GM23338 (cell line): Measurements from ENCODE around the gene PVR. TPM values are rescaled to one million over a fixed set of nuclear protein-coding genes. Genes with fewer than 3 reads are reported as not detected.

Experiments used
- ATAC-seq: fragments of 200-7000 bp; cut with Tn5 transposase; 3 replicates; pipeline ENCODE4 v1.9.1; 2020
- DNase-seq: peaks from one replicate; pipeline ENCODE4 v3.0.0-alpha.2; 2015; ENCODE audit warnings: low spot score
- H2AFZ ChIP-seq: fragments of 200-600 bp; sonication (generic); 2 replicates; pipeline ENCODE4 v1.8.0; 2016; ENCODE audit warnings: antibody characterized with exemption, mild to moderate bottlenecking, moderate library complexity
- H3F3A ChIP-seq: fragments of 200-600 bp; sonication (generic); replicated peaks from 2 replicates; pipeline ENCODE4 v1.8.0; 2017; ENCODE audit warnings: antibody characterized with exemption, mixed run types, low read depth
- H3K27ac ChIP-seq: fragments of 200-600 bp; sonication (generic); 2 replicates; pipeline ENCODE4 v1.6.1; 2016; ENCODE audit warnings: low read depth
- H3K27me3 ChIP-seq: fragments of 200-600 bp; sonication (generic); 2 replicates; pipeline ENCODE4 v1.8.0; 2016; ENCODE audit warnings: mild to moderate bottlenecking, mixed run types, moderate library complexity; ENCODE audit not compliant: insufficient read depth
- H3K36me3 ChIP-seq: fragments of 200-600 bp; sonication (generic); 2 replicates; pipeline ENCODE4 v1.8.0; 2016; ENCODE audit warnings: mild to moderate bottlenecking; ENCODE audit not compliant: insufficient read depth
- H3K4me1 ChIP-seq: fragments of 200-600 bp; sonication (generic); 2 replicates; pipeline ENCODE4 v1.8.0; 2016; ENCODE audit warnings: mild to moderate bottlenecking, moderate library complexity; ENCODE audit not compliant: insufficient read depth
- H3K4me2 ChIP-seq: fragments of 200-600 bp; sonication (generic); 2 replicates; pipeline ENCODE4 v1.7.1; 2017; ENCODE audit warnings: mixed run types
- H3K4me3 ChIP-seq: fragments of 200-600 bp; sonication (generic); 2 replicates; pipeline ENCODE4 v1.6.1; 2016; ENCODE audit warnings: mixed run types
- H3K79me2 ChIP-seq: fragments of 200-600 bp; sonication (generic); replicated peaks from 2 replicates; pipeline ENCODE4 v1.8.0; 2017; ENCODE audit warnings: mild to moderate bottlenecking; ENCODE audit not compliant: insufficient read depth
- H3K9me2 ChIP-seq: fragments of 200-600 bp; sonication (generic); 2 replicates; pipeline ENCODE4 v1.8.0; 2017; ENCODE audit not compliant: insufficient read depth
- H4K20me1 ChIP-seq: fragments of 200-600 bp; sonication (generic); replicated peaks from 2 replicates; pipeline ENCODE4 v1.8.0; 2017; ENCODE audit warnings: mild to moderate bottlenecking; ENCODE audit not compliant: insufficient read depth
- H3K27ac Mint-ChIP-seq: 2 replicates; pipeline ENCODE4 v1.8.0; 2020; ENCODE audit warnings: inconsistent platforms, mild to moderate bottlenecking, moderate library complexity, mixed read lengths
- H3K27me3 Mint-ChIP-seq: 3 replicates; pipeline ENCODE4 v1.8.0; 2022; ENCODE audit warnings: low read depth, mild to moderate bottlenecking, moderate library complexity, mixed read lengths, inconsistent platforms; ENCODE audit not compliant: insufficient read depth, poor library complexity
- H3K36me3 Mint-ChIP-seq: 3 replicates; pipeline ENCODE4 v1.8.0; 2021; ENCODE audit warnings: low read depth, mild to moderate bottlenecking, inconsistent platforms, moderate library complexity, mixed read lengths
- H3K4me1 Mint-ChIP-seq: 3 replicates; pipeline ENCODE4 v1.8.0; 2020; ENCODE audit warnings: mild to moderate bottlenecking, inconsistent platforms, mixed read lengths
- H3K4me3 Mint-ChIP-seq: 3 replicates; pipeline ENCODE4 v1.8.0; 2021; ENCODE audit warnings: moderate library complexity, mild to moderate bottlenecking, inconsistent platforms, mixed read lengths
- H3K9me3 Mint-ChIP-seq: 3 replicates; pipeline ENCODE4 v1.8.0; 2020; ENCODE audit warnings: moderate library complexity, mild to moderate bottlenecking, inconsistent platforms, mixed read lengths
- CREB1 ChIP-seq: fragments of 250-450 bp; sonication (Bioruptor Pico); IDR thresholded peaks from 2 replicates; pipeline ENCODE4 v1.5.0; 2020; ENCODE audit warnings: low read depth, mild to moderate bottlenecking, moderate library complexity
- CTCF ChIP-seq, 2 experiments: fragments of 200-600 bp in 1 of 2; sonication (generic) in 1 of 2; conservative IDR thresholded peaks; 2 replicates each; pipeline versions ENCODE4 v1.5.1 to v1.6.1; 2016 to 2017; ENCODE audit warnings: antibody characterized with exemption in 2 of 2, low read depth in 2 of 2, mild to moderate bottlenecking in 2 of 2, moderate library complexity in 1 of 2
- ETS1 ChIP-seq: IDR thresholded peaks from 2 replicates; pipeline ENCODE4 v1.6.1; 2016; ENCODE audit warnings: antibody characterized with exemption
- EZH2 ChIP-seq: fragments of 200-600 bp; sonication (generic); IDR thresholded peaks from one replicate; pipeline ENCODE4 v1.8.0; 2017; ENCODE audit warnings: antibody characterized with exemption, mild to moderate bottlenecking, low read depth; ENCODE audit not compliant: unreplicated experiment
- EZH2phosphoT487 ChIP-seq: fragments of 200-600 bp; sonication (generic); IDR thresholded peaks from one replicate; pipeline ENCODE4 v1.8.1; 2018; ENCODE audit warnings: antibody characterized with exemption; ENCODE audit not compliant: unreplicated experiment
- JUNB ChIP-seq: IDR thresholded peaks from one replicate; pipeline ENCODE4 v1.6.1; 2016; ENCODE audit warnings: antibody characterized with exemption; ENCODE audit not compliant: unreplicated experiment
- NANOG ChIP-seq: IDR thresholded peaks from 2 replicates; pipeline ENCODE4 v1.6.1; 2016; ENCODE audit warnings: antibody characterized with exemption, borderline replicate concordance
- POLR2AphosphoS5 ChIP-seq: IDR thresholded peaks from 2 replicates; pipeline ENCODE4 v1.6.1; 2016; ENCODE audit warnings: antibody characterized with exemption, low read depth
- REST ChIP-seq: IDR thresholded peaks from one replicate; pipeline ENCODE4 v1.6.1; 2018; ENCODE audit warnings: antibody characterized with exemption; ENCODE audit not compliant: unreplicated experiment
- STAT1 ChIP-seq: IDR thresholded peaks from one replicate; pipeline ENCODE4 v1.6.1; 2016; ENCODE audit warnings: antibody characterized with exemption; ENCODE audit not compliant: unreplicated experiment
- ZNF114 ChIP-seq: fragments of 250-450 bp; sonication (Bioruptor Pico); IDR thresholded peaks from 2 replicates; pipeline ENCODE4 v1.5.0; 2020; ENCODE audit warnings: mild to moderate bottlenecking, moderate library complexity
- ZNF331 ChIP-seq: fragments of 250-450 bp; sonication (Bioruptor Pico); IDR thresholded peaks from 2 replicates; pipeline ENCODE4 v1.5.0; 2020; ENCODE audit warnings: low read depth, mild to moderate bottlenecking, moderate library complexity
- ZNF462 ChIP-seq: fragments of 250-450 bp; sonication (Bioruptor Pico); IDR thresholded peaks from 2 replicates; pipeline ENCODE4 v1.5.0; 2020; ENCODE audit warnings: mild to moderate bottlenecking, moderate library complexity
- polyA plus RNA-seq: library from polyadenylated mRNA; unstranded; fragments of >200 nt; fragmentation: Nextera tagmentation; extraction: Ambion mirVana; gene quantifications from 2 replicates; pipeline ENCODE4 v1.2.1, GENCODE V29; 2016
- total RNA-seq: library from RNA; depleted of rRNA; stranded (reverse); fragments of >200 nt; shearing (Covaris generic); gene quantifications from 2 replicates; pipeline ENCODE4 v1.2.3, GENCODE V29; 2014

PVR gene
- total and polyA plus RNA-seq, 2 experiments from 2014 or later = 4.8 to 19.0 TPM

GRCh38 chr19:44660081-44660480 lies 16.4 kb downstream of the PVR start (continued):
- TF ChIP-seq ZNF331 = no peak

GRCh38 chr19:44661205-44661604 lies 17.5 kb downstream of the PVR start:
- H3K79me2 ChIP-seq = no peaks in the 10 kb centered on the region
- peaks cover 44% of the 10 kb centered on the region for H3K36me3 Mint-ChIP-seq
- ATAC-seq (no peak), DNase-seq (no peak)
- TF ChIP-seq EZH2phosphoT487 (no peak), ZNF331 (no peak), NANOG (no peak), EZH2 (no peak), REST (no peak), CTCF (conservative IDR thresholded peaks at IDR 0.05; ENCODE audit: low read depth in 2 of 2) (no peak), POLR2AphosphoS5 (no peak), ZNF462 (CRISPR knock-in tag) (no peak), CREB1 (CRISPR knock-in tag) (no peak), STAT1 (no peak), ZNF114 (CRISPR knock-in tag) (no peak), JUNB (no peak), ETS1 (no peak)
- H3F3A ChIP-seq = 0 out of 2 replicates have a peak, but pooled peaks cover 4% of the 10 kb centered on the region
- H3K4me1 ChIP-seq = 0 out of 2 replicates have a peak, but pooled peaks cover 4% of the 10 kb centered on the region
- 0 out of 2 replicates have a peak, but pooled peaks cover 3% of the 10 kb centered on the region for H4K20me1 ChIP-seq
- no peak overlapping the region for H3K4me3 Mint-ChIP-seq
- no peak overlapping the region for H3K27ac ChIP-seq
- peaks cover 10% of the 10 kb centered on the region for H3K36me3 ChIP-seq
- no peaks in the 10 kb centered on the region for H3K27me3 ChIP-seq
- H3K4me2 ChIP-seq = no peak overlapping the region
- no peaks in the 10 kb centered on the region; the same call in 2 of the 3 replicates for H3K4me1 Mint-ChIP-seq
- H3K9me2 ChIP-seq = no peaks in the 10 kb centered on the region
- H2AFZ ChIP-seq = no peak overlapping the region
- H3K27me3 Mint-ChIP-seq = peaks cover 8% of the 10 kb centered on the region
- no peak overlapping the region for H3K4me3 ChIP-seq
- no peaks in the 10 kb centered on the region; the same call in none of the 3 replicates for H3K9me3 Mint-ChIP-seq
- no peak overlapping the region for H3K27ac Mint-ChIP-seq
